Ovary (tissue), 9 donors: Measurements from ENCODE around the gene SEMA3B. TPM values are rescaled to one million over a fixed set of nuclear protein-coding genes. Genes with fewer than 3 reads are reported as not detected.
A peak's percentile ranks its signal among the peaks of the same experiment; 100 is the strongest.
"Not testable (repeated sequence)": the region's sequence is repeated elsewhere in the genome, so short reads cannot be mapped to it uniquely, and the experiment has no call there.

Experiments used
- DNase-seq, 5 donors: peaks; one replicate each; pipeline ENCODE4 v3.0.0-alpha.2; 2019 to 2020
- H3K27ac ChIP-seq, 2 donors: fragments of 200-600 bp; one replicate each; pipeline versions ENCODE4 v1.5.1 to v1.8.0; 2019 to 2022
- H3K27me3 ChIP-seq: fragments of 200-600 bp; one replicate; pipeline ENCODE4 v1.8.0; 2022
- H3K36me3 ChIP-seq: fragments of 200-600 bp; sonication (generic); one replicate; pipeline ENCODE4 v1.5.1; 2019
- H3K4me1 ChIP-seq: one replicate; pipeline ENCODE4 v1.8.1; 2013; ENCODE audit warnings: mild to moderate bottlenecking, moderate library complexity; ENCODE audit not compliant: insufficient read depth
- H3K4me3 ChIP-seq: fragments of 200-600 bp; sonication (generic); one replicate; pipeline ENCODE4 v1.5.1; 2017
- H3K9me3 ChIP-seq, 2 donors: fragments of 200-600 bp in 1 of 2; sonication (generic) in 1 of 2; one replicate each; pipeline versions ENCODE4 v1.5.1 to v1.8.1; 2013 to 2019; ENCODE audit warnings: mild to moderate bottlenecking in 1 of 2, moderate library complexity in 1 of 2
- EP300 ChIP-seq: sonication (generic); formaldehyde crosslinking; IDR thresholded peaks from one replicate; pipeline ENCODE4 v1.6.1; 2017; ENCODE audit warnings: antibody characterized with exemption
- POLR2A ChIP-seq: fragments of 450-650 bp; IDR thresholded peaks from one replicate; pipeline ENCODE4 v1.6.1; 2017; ENCODE audit warnings: antibody characterized with exemption, mild to moderate bottlenecking, moderate library complexity
- WGBS, 3 donors: extraction: QIAGEN DNeasy Blood & Tissue Kit in 1 of 3; methylation state at CpG; one replicate each; pipeline versions ENCODE4 v1.1.5 to v1.1.7; 2013 to 2017; 5-methylcytosine and 5-hydroxymethylcytosine counted together
- intact Hi-C, 4 donors: fragments of 100-400 bp; cut with DNase I; formaldehyde crosslinking; loops; one replicate each; pipeline versions ENCODE4 v1.11.0 to v1.15.1; 2022 to 2023
- polyA plus RNA-seq, 2 donors: library from polyadenylated mRNA; stranded (reverse); fragments of 200-250 nt in 1 of 2; fragments of 350-450 nt in 1 of 2; fragmentation: Illumina TruSeq in 1 of 2; extraction: RNeasy Lipid Tissue Mini Kit (QIAGEN cat#74804) in 1 of 2; gene quantifications; one replicate each; pipeline ENCODE4 v1.2.3, GENCODE V29; 2013 to 2014
- total RNA-seq, 7 donors: library from RNA; depleted of rRNA in 2 of 7; stranded (reverse); fragments of >200 nt in 2 of 7; fragmentation: NEBNext Ultra II Directional in 3 of 7; extraction: Animal tissue kit (Norgen Biotek cat#: 25700) in 3 of 7; gene quantifications; one replicate each; pipeline versions ENCODE4 v1.1.0 to v1.2.4, GENCODE V29; 2016 to 2023
- TF ChIP-seq, protein P1 (sequence below), 3 donors: fragments of 450-650 bp in 2 of 3; fragments of 200-600 bp in 1 of 3; IDR thresholded peaks; one replicate each; pipeline versions ENCODE4 v1.5.1 to v1.8.0; 2016 to 2022; ENCODE audit warnings: antibody characterized with exemption in 3 of 3, mild to moderate bottlenecking in 1 of 3
- donor health status: DM: no; HTN: no; CAD: no; lungs with moderate emphysema.
- donor health status: DM: no; HTN: no; CAD: no.
- donor health status: Bipolar disorder and iron deficiency.
- donor health status: DM: yes; HTN: yes; CAD: no.
- donor health status: DM: no; HTN: no; CAD: no.
- donor health status: DM: yes; HTN: yes; CAD: no.

The SEMA3B gene
- total and polyA plus RNA-seq, 9 donors = 5.0 to 224 (median 51.1) TPM

DNA sequence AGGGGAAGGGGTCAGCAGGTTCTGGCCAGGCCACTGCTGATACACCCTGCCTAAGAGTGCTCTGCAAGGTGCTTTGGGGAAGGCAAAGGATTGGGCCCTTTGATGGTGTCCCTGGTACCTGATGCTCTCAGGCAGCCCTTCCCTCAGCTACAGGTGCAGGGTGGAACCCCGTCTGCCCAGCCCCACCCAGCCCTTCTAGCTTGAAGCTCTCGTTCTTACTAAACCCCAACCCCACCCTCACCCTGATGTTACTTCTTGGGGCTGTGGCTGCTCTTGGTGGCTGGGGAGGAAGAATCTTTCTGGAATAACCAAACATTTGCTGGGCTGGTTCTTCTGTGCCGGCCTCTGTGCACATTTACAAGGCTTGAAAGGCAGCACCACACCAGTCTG lies 26.6 kb upstream of the SEMA3B start:
- intact Hi-C loops = no loop called here
- TF ChIP-seq POLR2A = no peak
- TF ChIP-seq, protein P1, sequence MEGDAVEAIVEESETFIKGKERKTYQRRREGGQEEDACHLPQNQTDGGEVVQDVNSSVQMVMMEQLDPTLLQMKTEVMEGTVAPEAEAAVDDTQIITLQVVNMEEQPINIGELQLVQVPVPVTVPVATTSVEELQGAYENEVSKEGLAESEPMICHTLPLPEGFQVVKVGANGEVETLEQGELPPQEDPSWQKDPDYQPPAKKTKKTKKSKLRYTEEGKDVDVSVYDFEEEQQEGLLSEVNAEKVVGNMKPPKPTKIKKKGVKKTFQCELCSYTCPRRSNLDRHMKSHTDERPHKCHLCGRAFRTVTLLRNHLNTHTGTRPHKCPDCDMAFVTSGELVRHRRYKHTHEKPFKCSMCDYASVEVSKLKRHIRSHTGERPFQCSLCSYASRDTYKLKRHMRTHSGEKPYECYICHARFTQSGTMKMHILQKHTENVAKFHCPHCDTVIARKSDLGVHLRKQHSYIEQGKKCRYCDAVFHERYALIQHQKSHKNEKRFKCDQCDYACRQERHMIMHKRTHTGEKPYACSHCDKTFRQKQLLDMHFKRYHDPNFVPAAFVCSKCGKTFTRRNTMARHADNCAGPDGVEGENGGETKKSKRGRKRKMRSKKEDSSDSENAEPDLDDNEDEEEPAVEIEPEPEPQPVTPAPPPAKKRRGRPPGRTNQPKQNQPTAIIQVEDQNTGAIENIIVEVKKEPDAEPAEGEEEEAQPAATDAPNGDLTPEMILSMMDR (IDR thresholded peaks at IDR 0.05) = no peak
- TF ChIP-seq EP300 = no peak
- no peak for DNase-seq
- Histone ChIP-seq H3K9me3 (no peaks in the 10 kb centered on the region), H3K4me1 (peaks cover 24% of the 10 kb centered on the region), H3K4me3 (no peak overlapping the region), H3K36me3 (no peaks in the 10 kb centered on the region), H3K27ac (peak overlapping the region in 1 of 2 donors; percentile 52), H3K27me3 (no peaks in the 10 kb centered on the region)
- WGBS, 3 donors = 65 to 71% (median 69%) methylated on average over 3 of the region's 3 CpGs

DNA sequence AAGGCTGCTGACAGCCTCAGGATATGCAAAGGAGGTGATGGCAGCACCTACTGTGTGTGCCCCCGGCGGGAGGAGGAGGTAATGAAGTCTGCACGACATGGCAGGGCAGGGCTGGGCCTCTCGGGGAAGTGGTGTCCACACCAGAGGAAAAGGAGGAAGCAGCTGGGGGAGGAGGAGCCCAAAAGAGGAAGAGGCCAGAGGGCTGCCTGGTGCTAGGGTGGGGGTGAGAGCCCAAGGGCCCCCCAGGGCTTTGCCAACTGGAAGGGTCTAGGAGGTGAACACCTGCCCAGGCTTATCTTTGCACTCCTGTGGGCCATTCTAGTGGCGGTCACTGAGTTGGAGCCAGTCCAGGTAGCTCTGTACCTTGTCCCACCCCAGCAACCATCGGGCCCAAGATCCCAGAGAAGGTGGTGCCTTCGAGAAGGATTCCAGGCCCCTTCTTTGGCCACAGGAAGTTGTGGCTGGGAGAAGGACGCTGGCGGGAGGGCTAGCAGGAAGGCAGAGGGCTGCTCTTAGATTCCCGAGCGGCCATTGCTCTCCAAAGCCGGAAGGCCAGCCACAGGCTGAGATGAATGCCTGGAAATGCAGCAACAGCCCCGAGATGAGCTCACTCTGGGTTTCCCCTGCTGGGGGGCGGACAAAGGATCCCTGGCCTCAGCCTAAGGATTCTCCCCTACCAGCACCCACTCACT lies 25.9 kb upstream of the SEMA3B start:
- intact Hi-C loops = no loop called here
- 33 to 37% (median 37%) methylated on average over 14 of the region's 14 CpGs for WGBS, 3 donors
- H3K9me3 ChIP-seq = no peaks in the 10 kb centered on the region
- TF ChIP-seq EP300 (no peak), POLR2A (no peak)
- TF ChIP-seq, protein P1 (IDR thresholded peaks at IDR 0.05) = no peak
- H3K36me3 ChIP-seq = no peaks in the 10 kb centered on the region
- peak overlapping the region; percentile 28 to 52 for H3K27ac ChIP-seq
- no peaks in the 10 kb centered on the region for H3K27me3 ChIP-seq
- peak in 1 of 5 donors; percentile 53 for DNase-seq
- no peak overlapping the region for H3K4me3 ChIP-seq
- peaks cover 23% of the 10 kb centered on the region for H3K4me1 ChIP-seq

DNA sequence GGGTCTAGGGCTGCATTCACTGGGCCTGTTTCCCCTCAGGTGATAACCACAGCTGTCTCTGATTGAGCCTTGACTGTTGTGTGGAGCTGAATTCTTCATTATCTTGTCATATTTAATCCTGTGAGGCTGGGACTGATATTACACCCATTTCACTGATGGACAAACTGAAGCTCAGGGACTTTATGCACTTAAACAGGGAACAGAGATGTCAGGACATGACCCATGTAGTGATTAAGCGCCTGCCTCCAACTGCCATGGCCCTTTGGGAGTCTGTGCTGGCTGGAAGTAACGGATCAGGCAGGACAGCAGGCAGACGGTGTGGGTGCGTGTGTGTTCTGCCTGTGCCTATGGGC lies 25.4 kb upstream of the SEMA3B start:
- 85 to 95% (median 85%) methylated on average over 4 of the region's 4 CpGs for WGBS, 3 donors
- no peak for DNase-seq
- no peak overlapping the region for H3K4me3 ChIP-seq
- H3K27me3 ChIP-seq = no peaks in the 10 kb centered on the region
- no peaks in the 10 kb centered on the region for H3K9me3 ChIP-seq
- H3K4me1 ChIP-seq = peaks cover 19% of the 10 kb centered on the region
- no peaks in the 10 kb centered on the region for H3K36me3 ChIP-seq
- TF ChIP-seq POLR2A (no peak), EP300 (no peak)
- TF ChIP-seq, protein P1 (IDR thresholded peaks at IDR 0.05) = no peak
- intact Hi-C loops = no loop called here
- peak overlapping the region in 1 of 2 donors; percentile 28 for H3K27ac ChIP-seq

DNA sequence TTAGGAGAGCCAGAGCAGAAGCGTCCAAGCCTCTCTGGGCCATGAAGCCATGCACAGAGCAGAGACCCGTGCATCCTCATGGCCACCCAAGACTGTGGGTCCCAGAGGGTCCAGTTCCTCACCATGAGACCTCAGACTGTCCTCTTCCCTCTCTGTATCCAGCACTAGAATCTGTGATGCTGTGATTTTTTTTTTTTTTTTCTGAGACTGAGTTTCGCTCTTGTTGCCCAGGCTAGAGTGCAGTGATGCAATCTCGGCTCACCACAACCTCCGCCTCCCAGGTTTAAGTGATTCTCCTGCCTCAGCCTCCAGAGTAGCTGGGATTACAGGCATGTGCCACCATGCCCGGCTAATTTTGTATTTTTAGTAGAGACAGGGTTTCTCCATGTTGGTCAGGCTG lies 24.1 kb upstream of the SEMA3B start:
- WGBS, 3 donors = 77 to 78% (median 78%) methylated on average over 6 of the region's 6 CpGs
- H3K27ac ChIP-seq, intact Hi-C loops, DNase-seq, H3K9me3 ChIP-seq, H3K4me3 ChIP-seq, H3K36me3 ChIP-seq, H3K27me3 ChIP-seq: not testable (repeated sequence)
- H3K4me1 ChIP-seq = peaks cover 22% of the 10 kb centered on the region

DNA sequence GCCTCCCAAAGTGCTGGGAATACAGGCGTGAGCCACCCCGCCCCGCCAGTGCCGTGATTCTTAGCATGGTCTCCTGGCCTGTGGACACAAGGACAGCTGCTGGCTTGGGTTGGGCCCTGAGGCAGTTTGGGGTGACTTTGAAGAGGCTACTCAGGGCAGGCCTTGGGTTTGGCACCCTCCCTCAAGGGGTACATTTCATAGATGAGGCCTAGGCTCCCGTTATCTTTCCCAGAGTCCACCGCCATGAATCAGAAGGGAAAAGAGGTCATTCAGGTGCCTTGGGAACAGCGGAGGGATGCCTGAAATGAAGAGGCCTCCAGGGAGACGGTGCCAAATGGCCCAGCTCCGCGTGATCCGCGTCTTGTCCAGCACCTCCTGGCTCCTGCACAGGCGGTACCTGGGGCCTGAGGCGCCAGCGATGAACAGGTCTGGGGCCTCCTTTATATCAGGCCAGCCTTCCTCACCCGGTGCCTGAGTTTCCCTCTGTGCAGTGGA lies 23.6 kb upstream of the SEMA3B start:
- Histone ChIP-seq H3K9me3 (no peaks in the 10 kb centered on the region), H3K4me1 (peaks cover 27% of the 10 kb centered on the region), H3K36me3 (no peaks in the 10 kb centered on the region), H3K4me3 (peak overlapping the region; percentile 41), H3K27me3 (no peaks in the 10 kb centered on the region), H3K27ac (peak overlapping the region; percentile 64 to 82)
- no peak for TF ChIP-seq POLR2A
- TF ChIP-seq EP300 = no peak
- TF ChIP-seq, protein P1 (IDR thresholded peaks at IDR 0.05) = no peak
- intact Hi-C loops = no loop called here
- DNase-seq = no peak
- 53 to 54% (median 53%) methylated on average over 14 to 16 of the region's 16 CpGs for WGBS, 3 donors
